GM12864 (cell line): Measurements from ENCODE around the gene RPL3.

Source experiments
- DNase-seq: peaks from one replicate; pipeline ENCODE4 v3.0.0-alpha.2; 2011; ENCODE audit warnings: low read depth
- H3K4me3 ChIP-seq: 2 replicates; pipeline ENCODE4 v1.5.1; 2011; ENCODE audit warnings: mild to moderate bottlenecking, low read depth, low read length, control low read depth
- TF ChIP-seq, protein P1 (sequence below): IDR thresholded peaks from 2 replicates; pipeline ENCODE4 v1.5.1; 2011; ENCODE audit warnings: low read depth, mild to moderate bottlenecking, moderate library complexity, low read length, control low read depth, inconsistent platforms; ENCODE audit errors: missing control alignments

Gene RPL3

DNA sequence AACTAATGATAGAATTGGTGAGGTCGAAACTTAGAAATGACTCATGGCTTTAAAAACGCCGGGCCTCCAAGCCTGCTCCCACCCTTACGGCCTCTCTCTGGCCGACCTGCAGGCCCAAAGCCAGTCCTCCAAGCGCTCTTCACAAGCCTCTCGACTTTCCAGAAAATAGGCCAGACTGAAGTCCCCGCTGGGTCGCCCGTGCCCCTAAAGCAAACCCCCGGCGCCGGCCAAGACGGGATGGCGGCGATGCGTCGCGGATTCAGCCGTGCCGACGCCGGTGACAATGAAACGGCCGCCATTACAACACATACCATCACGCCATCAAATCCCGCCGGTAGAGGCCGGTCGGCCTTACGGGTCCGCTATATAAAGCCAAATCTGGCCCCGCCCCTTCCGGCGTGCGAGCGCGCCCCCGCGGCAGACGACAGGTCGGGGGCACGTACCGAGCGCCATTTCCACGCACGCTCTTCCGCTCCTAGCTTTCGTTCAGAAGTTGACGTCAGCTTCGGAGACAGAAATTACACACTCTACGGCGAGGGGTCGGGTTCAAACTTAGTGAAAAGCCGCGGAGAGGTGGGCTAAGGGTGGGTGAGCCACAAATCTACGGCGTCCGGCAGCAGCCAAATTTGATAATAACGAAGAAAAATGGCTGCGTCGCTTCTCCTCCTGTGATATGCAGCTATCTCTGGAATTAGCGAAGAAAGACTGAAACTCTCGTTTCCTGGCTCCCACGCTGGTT lies at the start of gene RPL3:
TSS of gene RPL3 (minus strand) at position 340 of the 739 bp plus-strand sequence. CDS start at position 314, 26 bp downstream.
- H3K4me3 ChIP-seq: peak within 1 kb of the TSS; percentile 76
- TF ChIP-seq, protein P1, sequence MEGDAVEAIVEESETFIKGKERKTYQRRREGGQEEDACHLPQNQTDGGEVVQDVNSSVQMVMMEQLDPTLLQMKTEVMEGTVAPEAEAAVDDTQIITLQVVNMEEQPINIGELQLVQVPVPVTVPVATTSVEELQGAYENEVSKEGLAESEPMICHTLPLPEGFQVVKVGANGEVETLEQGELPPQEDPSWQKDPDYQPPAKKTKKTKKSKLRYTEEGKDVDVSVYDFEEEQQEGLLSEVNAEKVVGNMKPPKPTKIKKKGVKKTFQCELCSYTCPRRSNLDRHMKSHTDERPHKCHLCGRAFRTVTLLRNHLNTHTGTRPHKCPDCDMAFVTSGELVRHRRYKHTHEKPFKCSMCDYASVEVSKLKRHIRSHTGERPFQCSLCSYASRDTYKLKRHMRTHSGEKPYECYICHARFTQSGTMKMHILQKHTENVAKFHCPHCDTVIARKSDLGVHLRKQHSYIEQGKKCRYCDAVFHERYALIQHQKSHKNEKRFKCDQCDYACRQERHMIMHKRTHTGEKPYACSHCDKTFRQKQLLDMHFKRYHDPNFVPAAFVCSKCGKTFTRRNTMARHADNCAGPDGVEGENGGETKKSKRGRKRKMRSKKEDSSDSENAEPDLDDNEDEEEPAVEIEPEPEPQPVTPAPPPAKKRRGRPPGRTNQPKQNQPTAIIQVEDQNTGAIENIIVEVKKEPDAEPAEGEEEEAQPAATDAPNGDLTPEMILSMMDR: no peak
- peak; percentile 98 for DNase-seq

DNA sequence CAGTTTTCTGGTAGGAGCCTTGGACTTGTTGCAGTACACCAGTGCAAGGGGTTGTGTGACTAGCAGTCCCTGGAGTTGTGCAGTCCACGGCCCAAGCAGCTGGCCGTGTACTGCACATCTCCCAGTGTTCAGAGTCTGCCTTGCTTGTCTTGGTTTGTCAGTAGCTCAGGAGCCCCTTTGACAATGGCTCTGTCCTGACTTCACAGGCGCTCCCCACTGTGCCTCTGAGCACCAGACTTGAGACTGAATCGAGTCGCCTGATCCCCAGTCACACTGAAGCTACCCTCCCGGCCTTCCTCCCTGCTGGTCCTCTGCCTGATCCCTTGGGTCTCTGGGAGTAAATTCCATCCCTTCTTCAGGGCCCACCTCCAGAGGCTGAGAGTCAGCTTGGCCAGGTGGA lies 49.8 kb upstream of the RPL3 start:
- TF ChIP-seq, protein P1: no peak
- H3K4me3 ChIP-seq: no peak overlapping the region
- DNase-seq: no peak

DNA sequence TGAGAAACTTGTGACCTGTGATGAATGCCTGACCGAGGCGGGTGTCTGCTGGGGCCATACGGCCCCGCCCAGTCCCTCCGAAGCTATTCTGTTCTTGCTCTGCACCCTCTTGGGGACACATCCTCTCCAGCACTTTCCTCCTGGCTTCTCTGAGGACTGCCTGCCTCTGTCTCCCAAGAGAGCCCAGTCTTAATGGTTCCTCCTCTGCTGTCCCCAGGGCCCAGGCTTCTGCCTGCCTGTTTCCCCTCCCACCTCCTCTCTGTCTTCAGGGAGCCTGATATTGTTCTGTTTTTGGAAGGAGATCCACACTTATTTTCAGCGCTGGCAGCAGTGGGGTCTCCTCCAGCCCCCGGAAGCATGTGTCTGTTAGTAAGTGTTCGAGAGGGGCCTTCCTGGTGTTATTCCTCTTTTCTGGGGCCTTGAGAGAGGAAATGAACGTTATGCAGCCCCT lies 49.1 kb upstream of the RPL3 start:
- TF ChIP-seq, protein P1: no peak
- DNase-seq: no peak
- no peak overlapping the region for H3K4me3 ChIP-seq

DNA sequence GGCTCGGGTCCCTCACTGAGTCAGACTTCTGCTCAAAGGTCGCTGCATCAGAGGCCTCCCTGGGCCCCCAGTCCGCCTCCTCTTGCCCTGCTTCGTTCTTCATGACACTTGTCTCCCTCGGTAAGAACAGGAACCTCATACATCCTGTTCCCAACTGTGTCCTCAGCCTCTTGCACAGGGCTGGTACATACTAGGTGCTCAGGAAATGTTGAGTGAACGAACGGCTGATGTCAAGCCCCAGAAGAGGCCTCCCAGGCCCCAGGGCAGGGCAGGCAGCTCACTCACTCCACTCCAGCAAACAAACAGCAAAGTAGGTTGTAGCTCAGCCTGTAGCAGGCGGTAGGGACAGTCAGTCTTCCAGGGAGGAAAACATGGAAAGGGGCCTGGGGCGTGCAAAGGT lies 47.6 kb upstream of the RPL3 start:
- no peak overlapping the region for H3K4me3 ChIP-seq
- no peak for DNase-seq
- TF ChIP-seq, protein P1: no peak

DNA sequence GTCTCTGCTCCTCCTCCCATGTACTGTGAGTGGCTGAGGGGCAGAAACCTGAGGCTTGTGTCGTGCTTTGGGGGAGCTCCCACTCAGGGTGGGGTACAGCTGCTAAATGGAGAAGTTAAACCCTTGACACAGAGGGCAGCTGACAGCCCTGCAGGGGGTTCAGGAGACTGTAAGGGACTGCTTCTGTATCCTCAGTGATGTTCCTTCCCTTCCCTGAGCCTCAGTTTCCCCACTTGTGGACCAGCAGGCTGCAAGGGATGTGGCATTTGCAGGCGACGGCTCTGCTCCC lies 46.0 kb upstream of the RPL3 start:
- no peak overlapping the region for H3K4me3 ChIP-seq
- DNase-seq: no peak
- TF ChIP-seq, protein P1: no peak

DNA sequence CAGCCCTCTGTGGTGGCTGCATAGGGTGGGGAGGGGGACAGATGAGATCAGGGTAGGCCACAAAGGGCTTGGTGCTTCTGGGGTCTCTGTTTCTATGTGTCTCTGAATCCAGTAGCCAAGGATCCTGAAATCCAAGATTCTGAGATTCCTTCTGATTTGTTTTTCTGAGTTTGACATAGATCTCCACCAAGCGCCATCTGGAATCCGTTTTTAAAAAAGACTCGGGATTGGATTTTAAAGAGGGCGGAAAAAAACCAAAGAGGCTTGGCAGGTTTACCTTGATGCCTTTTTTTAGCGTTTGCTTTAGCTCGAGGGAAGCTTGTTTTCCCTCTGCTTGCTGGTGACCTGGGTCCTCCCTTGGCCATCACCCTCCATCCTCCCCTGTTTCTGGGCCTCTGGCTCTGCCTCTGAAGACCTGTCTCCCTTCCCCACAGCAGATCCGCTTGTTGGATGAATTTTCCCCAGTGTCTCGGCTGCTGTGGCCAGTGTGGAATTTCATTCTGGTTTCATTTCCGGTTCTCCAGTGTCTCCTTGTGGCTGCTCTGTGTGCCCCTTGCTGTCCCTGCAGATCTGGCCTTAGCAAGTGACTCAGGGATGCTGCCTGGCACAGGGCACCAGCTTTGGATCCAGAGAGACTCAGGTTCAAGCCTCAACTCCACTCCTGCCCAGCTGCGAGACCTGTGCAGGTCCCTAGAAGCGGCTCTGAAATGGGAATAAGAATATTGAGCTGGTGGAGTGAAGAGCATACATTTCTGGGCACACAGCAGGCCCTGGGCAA lies 45.5 kb upstream of the RPL3 start:
- no peak overlapping the region for H3K4me3 ChIP-seq
- TF ChIP-seq, protein P1: no peak
- DNase-seq: no peak
